Loucy (cell line): ENCODE results near the gene PNP.
A peak's percentile ranks its signal among the peaks of the same experiment; 100 is the strongest.

Experiments
- H2AFZ ChIP-seq: fragments of 200-600 bp; sonication (generic); 2 replicates; pipeline ENCODE4 v1.6.0; 2016; ENCODE audit warnings: antibody characterized with exemption, mild to moderate bottlenecking, low read length, moderate library complexity
- H3F3A ChIP-seq: fragments of 200-600 bp; 2 replicates; pipeline ENCODE4 v1.6.0; 2016; ENCODE audit warnings: antibody characterized with exemption, low read depth, mild to moderate bottlenecking
- H3K27me3 ChIP-seq: fragments of 200-600 bp; sonication (generic); 2 replicates; pipeline ENCODE4 v1.6.1; 2014; ENCODE audit warnings: low read length, mild to moderate bottlenecking; ENCODE audit not compliant: insufficient read depth, poor library complexity, severe bottlenecking
- H3K36me3 ChIP-seq: fragments of 200-600 bp; sonication (generic); 2 replicates; pipeline ENCODE4 v1.6.1; 2016; ENCODE audit warnings: low read length; ENCODE audit not compliant: insufficient read depth
- H3K4me1 ChIP-seq: fragments of 200-600 bp; sonication (generic); 2 replicates; pipeline ENCODE4 v1.5.1; 2014; ENCODE audit warnings: low read length, mild to moderate bottlenecking; ENCODE audit not compliant: insufficient read depth, poor library complexity, severe bottlenecking
- H3K4me2 ChIP-seq: fragments of 200-600 bp; sonication (generic); 2 replicates; pipeline ENCODE4 v1.6.0; 2014; ENCODE audit warnings: antibody characterized with exemption, low read length, low read depth, mild to moderate bottlenecking; ENCODE audit not compliant: poor library complexity, severe bottlenecking
- H3K4me3 ChIP-seq: fragments of 200-600 bp; sonication (generic); 2 replicates; pipeline ENCODE4 v1.5.1; 2014; ENCODE audit warnings: low read length, mild to moderate bottlenecking, mixed read lengths; ENCODE audit not compliant: poor library complexity, severe bottlenecking
- H3K79me2 ChIP-seq: fragments of 200-600 bp; sonication (generic); 2 replicates; pipeline ENCODE4 v1.6.1; 2014; ENCODE audit warnings: low read length; ENCODE audit not compliant: insufficient read depth
- H3K9ac ChIP-seq: fragments of 200-600 bp; sonication (generic); 2 replicates; pipeline ENCODE4 v1.6.0; 2014; ENCODE audit warnings: mild to moderate bottlenecking, low read depth, low read length, moderate library complexity; ENCODE audit not compliant: poor library complexity, severe bottlenecking
- H3K9me2 ChIP-seq: fragments of 200-600 bp; sonication (generic); replicated peaks from 2 replicates; pipeline ENCODE4 v1.6.1; 2016; ENCODE audit warnings: low read depth, low read length, mixed read lengths
- H3K9me3 ChIP-seq: fragments of 200-600 bp; sonication (generic); 2 replicates; pipeline ENCODE4 v1.6.1; 2014; ENCODE audit warnings: mild to moderate bottlenecking, antibody characterized with exemption, low read length, low read depth; ENCODE audit not compliant: insufficient read depth
- H4K20me1 ChIP-seq: fragments of 200-600 bp; sonication (generic); 2 replicates; pipeline ENCODE4 v1.6.0; 2014; ENCODE audit warnings: antibody characterized with exemption, low read length, mild to moderate bottlenecking; ENCODE audit not compliant: insufficient read depth, poor library complexity, severe bottlenecking
- CTCF ChIP-seq: fragments of 200-600 bp; sonication (generic); conservative IDR thresholded peaks from 2 replicates; pipeline ENCODE4 v1.5.1; 2014; ENCODE audit warnings: mild to moderate bottlenecking, antibody characterized with exemption, low read length
- EZH2phosphoT487 ChIP-seq: fragments of 200-600 bp; IDR thresholded peaks from 2 replicates; pipeline ENCODE4 v1.6.1; 2018; ENCODE audit warnings: antibody characterized with exemption, mild to moderate bottlenecking, moderate library complexity, borderline replicate concordance

Gene PNP

GRCh38 chr14:20512177-20512905 lies 43.1 kb downstream of the PNP start:
- Histone ChIP-seq H3K4me2 (no peak overlapping the region), H3K4me1 (no peaks in the 10 kb centered on the region), H3K4me3 (no peak overlapping the region), H3K9me2 (no peaks in the 10 kb centered on the region), H3K9ac (no peak overlapping the region), H3K27me3 (no peaks in the 10 kb centered on the region), H3K36me3 (no peaks in the 10 kb centered on the region), H3F3A (no peaks in the 10 kb centered on the region), H3K9me3 (no peaks in the 10 kb centered on the region), H3K79me2 (no peaks in the 10 kb centered on the region), H2AFZ (no peak overlapping the region), H4K20me1 (no peaks in the 10 kb centered on the region)
- TF ChIP-seq CTCF (no peak), EZH2phosphoT487 (no peak)

DNA sequence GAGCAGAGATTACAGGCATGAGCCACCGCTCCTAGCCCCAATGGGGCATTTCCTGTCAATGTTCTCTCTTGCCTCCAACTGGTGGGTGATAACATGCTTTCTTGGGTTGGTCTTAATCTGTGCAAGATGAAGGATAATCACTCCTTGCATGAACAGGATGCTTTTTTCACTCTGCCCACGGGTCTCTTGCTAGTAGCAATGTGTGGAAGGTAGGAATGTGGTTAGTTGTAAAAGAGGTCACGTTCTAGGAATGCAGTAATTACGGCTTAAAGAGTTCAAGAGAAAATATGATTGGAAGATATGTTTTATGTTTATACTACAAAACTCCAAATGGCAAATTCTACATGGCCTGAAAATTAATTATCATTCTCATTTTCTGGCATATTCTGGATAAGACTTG lies 46.6 kb downstream of the PNP start:
- H3K4me2 ChIP-seq, result no peak overlapping the region
- H3K79me2 ChIP-seq, result no peaks in the 10 kb centered on the region
- TF ChIP-seq CTCF (no peak), EZH2phosphoT487 (no peak)
- no peaks in the 10 kb centered on the region for H3K9me2 ChIP-seq
- no peaks in the 10 kb centered on the region for H3K27me3 ChIP-seq
- no peak overlapping the region for H3K9ac ChIP-seq
- H2AFZ ChIP-seq, result no peak overlapping the region
- no peaks in the 10 kb centered on the region for H3K36me3 ChIP-seq
- no peaks in the 10 kb centered on the region for H3F3A ChIP-seq
- H3K9me3 ChIP-seq, result no peaks in the 10 kb centered on the region
- H3K4me1 ChIP-seq, result no peaks in the 10 kb centered on the region
- H3K4me3 ChIP-seq, result no peak overlapping the region
- H4K20me1 ChIP-seq, result no peaks in the 10 kb centered on the region

- no peaks in the 10 kb centered on the region for H4K20me1 ChIP-seq
- H3K79me2 ChIP-seq, result no peaks in the 10 kb centered on the region
- H3K4me3 ChIP-seq, result no peak overlapping the region
- H3K9me2 ChIP-seq, result no peaks in the 10 kb centered on the region
- H3K36me3 ChIP-seq, result no peaks in the 10 kb centered on the region
- no peaks in the 10 kb centered on the region for H3F3A ChIP-seq
- TF ChIP-seq EZH2phosphoT487 (no peak), CTCF (no peak)
- peak overlapping the region; percentile 26; the same call in 1 of the 2 replicates for H2AFZ ChIP-seq
- H3K9me3 ChIP-seq, result no peaks in the 10 kb centered on the region
- no peak overlapping the region for H3K4me2 ChIP-seq
- no peak overlapping the region for H3K9ac ChIP-seq
- no peaks in the 10 kb centered on the region for H3K4me1 ChIP-seq
- no peaks in the 10 kb centered on the region for H3K27me3 ChIP-seq
These were observed 47.7 kb downstream of the PNP start for GRCh38 chr14:20516921-20517320.
